Ovary (tissue), 10 donors: ENCODE results near the gene RPN1. TPM values are rescaled to one million over a fixed set of nuclear protein-coding genes. Genes with fewer than 3 reads are reported as not detected.

Experiments
- DNase-seq, 5 donors: peaks; one replicate each; pipeline ENCODE4 v3.0.0-alpha.2; 2019 to 2020
- H3K27ac ChIP-seq, 2 donors: fragments of 200-600 bp; one replicate each; pipeline versions ENCODE4 v1.5.1 to v1.8.0; 2019 to 2022
- H3K27me3 ChIP-seq: fragments of 200-600 bp; one replicate; pipeline ENCODE4 v1.8.0; 2022
- H3K36me3 ChIP-seq: fragments of 200-600 bp; sonication (generic); one replicate; pipeline ENCODE4 v1.5.1; 2019
- H3K4me1 ChIP-seq: one replicate; pipeline ENCODE4 v1.8.1; 2013; ENCODE audit warnings: mild to moderate bottlenecking, moderate library complexity; ENCODE audit not compliant: insufficient read depth
- H3K4me3 ChIP-seq: fragments of 200-600 bp; sonication (generic); one replicate; pipeline ENCODE4 v1.5.1; 2017
- H3K9me3 ChIP-seq, 2 donors: fragments of 200-600 bp in 1 of 2; sonication (generic) in 1 of 2; one replicate each; pipeline versions ENCODE4 v1.5.1 to v1.8.1; 2013 to 2019; ENCODE audit warnings: mild to moderate bottlenecking in 1 of 2, moderate library complexity in 1 of 2
- EP300 ChIP-seq: sonication (generic); formaldehyde crosslinking; IDR thresholded peaks from one replicate; pipeline ENCODE4 v1.6.1; 2017; ENCODE audit warnings: antibody characterized with exemption
- POLR2A ChIP-seq: fragments of 450-650 bp; IDR thresholded peaks from one replicate; pipeline ENCODE4 v1.6.1; 2017; ENCODE audit warnings: antibody characterized with exemption, mild to moderate bottlenecking, moderate library complexity
- WGBS, 3 donors: extraction: QIAGEN DNeasy Blood & Tissue Kit in 1 of 3; methylation state at CpG; one replicate each; pipeline versions ENCODE4 v1.1.5 to v1.1.7; 2013 to 2017; 5-methylcytosine and 5-hydroxymethylcytosine counted together
- intact Hi-C, 4 donors: fragments of 100-400 bp; cut with DNase I; formaldehyde crosslinking; loops; one replicate each; pipeline versions ENCODE4 v1.11.0 to v1.15.1; 2022 to 2023
- long read RNA-seq, 3 donors: library from polyadenylated mRNA in 2 of 3; unstranded in 2 of 3; transcript quantifications; one replicate each; pipeline ENCODE4 v2.0.0 and lab custom pipeline, GENCODE V29; 2021 to 2026
- polyA plus RNA-seq, 2 donors: library from polyadenylated mRNA; stranded (reverse); fragments of 200-250 nt in 1 of 2; fragments of 350-450 nt in 1 of 2; fragmentation: Illumina TruSeq in 1 of 2; extraction: RNeasy Lipid Tissue Mini Kit (QIAGEN cat#74804) in 1 of 2; gene quantifications; one replicate each; pipeline ENCODE4 v1.2.3, GENCODE V29; 2013 to 2014
- total RNA-seq, 7 donors: library from RNA; depleted of rRNA in 2 of 7; stranded (reverse); fragments of >200 nt in 2 of 7; fragmentation: NEBNext Ultra II Directional in 3 of 7; extraction: Animal tissue kit (Norgen Biotek cat#: 25700) in 3 of 7; gene quantifications; one replicate each; pipeline versions ENCODE4 v1.1.0 to v1.2.4, GENCODE V29; 2016 to 2023
- TF ChIP-seq, protein P1 (sequence below), 3 donors: fragments of 450-650 bp in 2 of 3; fragments of 200-600 bp in 1 of 3; IDR thresholded peaks; one replicate each; pipeline versions ENCODE4 v1.5.1 to v1.8.0; 2016 to 2022; ENCODE audit warnings: antibody characterized with exemption in 3 of 3, mild to moderate bottlenecking in 1 of 3
- donor health status: DM: no; HTN: no; CAD: no; lungs with moderate emphysema.
- donor health status: DM: no; HTN: no; CAD: no.
- donor health status: Bipolar disorder and iron deficiency.
- donor health status: DM: yes; HTN: yes; CAD: no.
- donor health status: DM: no; HTN: no; CAD: no.
- donor health status: DM: yes; HTN: yes; CAD: no.

The RPN1 gene
- 100 to 1,000 TPM; 124 to 182 (median 134) TPM for total RNA-seq
- 100 to 1,000 TPM; 119 to 237 TPM for polyA plus RNA-seq
- long read RNA-seq, donor 1, transcript RPN1-201 (10 exons, 2,314 nt) = major isoform, 1,388 of 1,467 reads
- long read RNA-seq, donor 1, partial matches to known transcripts = 40 of 1,467 reads
- long read RNA-seq, donor 1, other reads (novel, unspliced or antisense) = 37 of 1,467 reads
- long read RNA-seq, donor 2, transcript RPN1-201 (10 exons, 2,314 nt) = major isoform, 95 of 146 reads
- long read RNA-seq, donor 2, partial matches to known transcripts = 51 of 146 reads
- long read RNA-seq, donor 2, other reads (novel, unspliced or antisense) = 0 of 146 reads
- long read RNA-seq, donor 3, transcript RPN1-201 (10 exons, 2,314 nt) = major isoform, 471 of 496 reads
- long read RNA-seq, donor 3, partial matches to known transcripts = 10 of 496 reads
- long read RNA-seq, donor 3, other reads (novel, unspliced or antisense) = 15 of 496 reads

- intact Hi-C loops = loop anchor here in 1 of 4 donors (1.0 kb wide), 1 partner anchor 229 kb away; the partner anchor contains the start of gene ACAD9
- WGBS, 3 donors = 0 to 1% (median 0%) methylated on average over 47 to 96 of the region's 96 CpGs
- Histone ChIP-seq H3K27me3 (no peaks in the 10 kb centered on the region), H3K4me1 (peaks cover 2% of the 10 kb centered on the region), H3K36me3 (no peaks in the 10 kb centered on the region), H3K4me3 (peak within 1 kb of the TSS; percentile 79), H3K27ac (peak within 1 kb of the TSS; percentile 77 to 96), H3K9me3 (no peaks in the 10 kb centered on the region)
- TF ChIP-seq POLR2A = peak; percentile 71
- no peak for TF ChIP-seq EP300
- TF ChIP-seq, protein P1, sequence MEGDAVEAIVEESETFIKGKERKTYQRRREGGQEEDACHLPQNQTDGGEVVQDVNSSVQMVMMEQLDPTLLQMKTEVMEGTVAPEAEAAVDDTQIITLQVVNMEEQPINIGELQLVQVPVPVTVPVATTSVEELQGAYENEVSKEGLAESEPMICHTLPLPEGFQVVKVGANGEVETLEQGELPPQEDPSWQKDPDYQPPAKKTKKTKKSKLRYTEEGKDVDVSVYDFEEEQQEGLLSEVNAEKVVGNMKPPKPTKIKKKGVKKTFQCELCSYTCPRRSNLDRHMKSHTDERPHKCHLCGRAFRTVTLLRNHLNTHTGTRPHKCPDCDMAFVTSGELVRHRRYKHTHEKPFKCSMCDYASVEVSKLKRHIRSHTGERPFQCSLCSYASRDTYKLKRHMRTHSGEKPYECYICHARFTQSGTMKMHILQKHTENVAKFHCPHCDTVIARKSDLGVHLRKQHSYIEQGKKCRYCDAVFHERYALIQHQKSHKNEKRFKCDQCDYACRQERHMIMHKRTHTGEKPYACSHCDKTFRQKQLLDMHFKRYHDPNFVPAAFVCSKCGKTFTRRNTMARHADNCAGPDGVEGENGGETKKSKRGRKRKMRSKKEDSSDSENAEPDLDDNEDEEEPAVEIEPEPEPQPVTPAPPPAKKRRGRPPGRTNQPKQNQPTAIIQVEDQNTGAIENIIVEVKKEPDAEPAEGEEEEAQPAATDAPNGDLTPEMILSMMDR (IDR thresholded peaks at IDR 0.05) = peak in 1 of 3 donors; percentile 25
- DNase-seq = peak; percentile 96 to 98 (median 97)
These were observed at the start of gene RPN1 for GRCh38 chr3:128650096-128651050. RPN1 (minus strand) TSS chr3:128650818; CDS start chr3:128650800, 18 bp downstream.

DNA sequence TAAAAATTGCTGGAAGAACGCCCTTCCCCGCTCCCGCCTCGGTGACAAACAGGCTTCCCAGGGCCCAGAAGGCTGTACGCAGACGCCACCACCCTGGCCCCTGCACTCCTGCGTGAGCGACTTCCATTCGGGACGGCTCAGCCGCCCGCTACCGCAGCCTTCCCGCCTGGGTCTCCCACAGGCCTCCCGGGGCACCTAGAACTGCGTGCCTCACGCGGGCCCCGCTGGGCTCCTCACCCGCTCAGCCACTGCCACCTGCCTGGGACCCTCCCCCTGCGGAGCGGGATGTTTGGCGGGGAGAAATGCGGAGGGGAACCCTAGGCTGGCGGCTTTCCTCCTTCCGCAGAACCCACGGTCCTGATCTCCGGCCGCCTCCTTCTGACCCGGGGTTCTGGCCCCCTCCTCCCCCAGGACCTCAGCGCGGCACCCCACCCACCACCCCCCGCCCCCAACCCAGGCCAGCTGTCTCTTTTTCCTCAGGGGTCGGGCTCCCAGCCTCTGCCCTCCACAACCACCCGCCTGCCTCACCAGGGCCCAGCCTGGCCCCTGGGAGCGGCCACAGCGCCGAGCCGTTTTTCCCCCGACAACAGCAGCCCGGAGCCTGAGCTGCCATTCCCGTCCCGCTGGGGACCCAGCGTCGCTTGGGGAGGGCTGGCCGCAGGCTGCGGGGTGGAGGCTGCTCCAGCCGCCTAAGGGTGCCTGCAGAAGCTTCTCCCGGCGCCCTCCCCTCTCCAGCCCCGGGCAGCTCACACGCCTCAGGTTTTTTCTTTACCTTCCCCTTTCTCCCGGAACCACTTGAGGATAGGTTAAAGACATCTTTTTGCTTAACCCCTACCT, 47.8 kb upstream of the RPN1 start:
- Histone ChIP-seq H3K4me1 (no peaks in the 10 kb centered on the region), H3K27me3 (no peaks in the 10 kb centered on the region), H3K27ac (peak overlapping the region in 1 of 2 donors; percentile 12), H3K4me3 (peak overlapping the region; percentile 57), H3K9me3 (no peaks in the 10 kb centered on the region), H3K36me3 (no peaks in the 10 kb centered on the region)
- TF ChIP-seq EP300 (no peak), POLR2A (no peak)
- TF ChIP-seq, protein P1 (IDR thresholded peaks at IDR 0.05) = no peak
- intact Hi-C loops = no loop called here
- 1 to 3% (median 2%) methylated on average over 36 to 53 of the region's 53 CpGs for WGBS, 3 donors
- peak; percentile 36 to 58 (median 41) for DNase-seq

DNA sequence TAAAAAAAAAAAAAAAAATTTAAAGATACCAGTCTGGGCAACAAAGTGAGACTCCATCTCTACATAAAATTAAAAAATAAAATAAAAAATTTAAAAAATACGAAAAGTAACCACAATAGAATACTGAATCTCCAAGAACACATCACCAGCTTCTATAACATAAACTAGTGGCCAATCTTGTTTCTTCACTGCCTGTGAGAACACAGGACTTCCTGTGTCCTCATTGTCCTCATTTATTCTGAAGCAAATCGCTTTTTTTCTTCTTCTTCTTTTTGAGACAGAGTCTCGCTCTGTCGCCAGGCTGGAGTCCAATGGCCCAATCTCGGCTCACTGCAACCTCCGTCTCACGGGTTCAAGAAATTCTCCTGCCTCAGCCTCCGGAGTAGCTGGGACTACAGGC, 46.7 kb upstream of the RPN1 start:
- TF ChIP-seq POLR2A = no peak
- no peak for TF ChIP-seq EP300
- TF ChIP-seq, protein P1 (IDR thresholded peaks at IDR 0.05) = no peak
- no peak overlapping the region for H3K4me3 ChIP-seq
- intact Hi-C loops = no loop called here

More for the DNA sequence above, 46.7 kb upstream of the RPN1 start:
- Histone ChIP-seq H3K27ac (no peak overlapping the region), H3K4me1 (no peaks in the 10 kb centered on the region), H3K27me3 (no peaks in the 10 kb centered on the region), H3K36me3 (no peaks in the 10 kb centered on the region), H3K9me3 (no peaks in the 10 kb centered on the region)
- DNase-seq = no peak
- 93 to 97% (median 95%) methylated on average over 8 of the region's 8 CpGs for WGBS, 3 donors
